Keratinocyte (primary cell): Measurements from ENCODE around the gene CLCA1.

Experiments used
- CTCF ChIP-seq, 3 experiments: IDR thresholded peaks in 1 of 3; conservative IDR thresholded peaks in 1 of 3; optimal IDR thresholded peaks in 1 of 3; 2 replicates in 2 of 3; 3 replicates in 1 of 3; pipeline versions ENCODE3 to v1.5.1; 2011; ENCODE audit warnings: low read length in 3 of 3, mild to moderate bottlenecking in 3 of 3, moderate library complexity in 2 of 3, control low read depth in 1 of 3, inconsistent platforms in 1 of 3; ENCODE audit not compliant: insufficient read depth in 2 of 3; ENCODE audit errors: extremely low read depth in 1 of 3
- EZH2 ChIP-seq: IDR thresholded peaks from one replicate; pipeline ENCODE4 v1.6.1; 2012; ENCODE audit warnings: inconsistent platforms, mild to moderate bottlenecking, low read length, moderate library complexity

- no peak for TF ChIP-seq CTCF (optimal IDR thresholded peaks at IDR 0.05 in 1 of 3, IDR thresholded peaks at IDR 0.05 in 1 of 3, conservative IDR thresholded peaks at IDR 0.05 in 1 of 3; ENCODE audit: extremely low read depth in 1 of 3, insufficient read depth in 2 of 3, low read length in 3 of 3)
- no peak for TF ChIP-seq EZH2
Measured at GRCh38 chr1:86464819-86465218, 3.9 kb upstream of the CLCA1 start.
